Measurements from ENCODE around the gene CHM. TPM values are rescaled to one million over a fixed set of nuclear protein-coding genes. Genes with fewer than 3 reads are reported as not detected.

Gene CHM
- total and polyA plus RNA-seq, 2 experiments from 2014 or later: 19.0 to 19.1 TPM

- TF ChIP-seq ZNF462 (CRISPR knock-in tag; IDR thresholded peaks at IDR 0.05): no peak
- no peak for TF ChIP-seq STAT1 (IDR thresholded peaks at IDR 0.05; ENCODE audit: unreplicated experiment)
- TF ChIP-seq ZNF114 (CRISPR knock-in tag; IDR thresholded peaks at IDR 0.05): no peak
- no peak for TF ChIP-seq JUNB (IDR thresholded peaks at IDR 0.05; ENCODE audit: unreplicated experiment)
These were observed 82.6 kb downstream of the CHM start (continued) for GRCh38 chrX:85964744-85965143.

DNA sequence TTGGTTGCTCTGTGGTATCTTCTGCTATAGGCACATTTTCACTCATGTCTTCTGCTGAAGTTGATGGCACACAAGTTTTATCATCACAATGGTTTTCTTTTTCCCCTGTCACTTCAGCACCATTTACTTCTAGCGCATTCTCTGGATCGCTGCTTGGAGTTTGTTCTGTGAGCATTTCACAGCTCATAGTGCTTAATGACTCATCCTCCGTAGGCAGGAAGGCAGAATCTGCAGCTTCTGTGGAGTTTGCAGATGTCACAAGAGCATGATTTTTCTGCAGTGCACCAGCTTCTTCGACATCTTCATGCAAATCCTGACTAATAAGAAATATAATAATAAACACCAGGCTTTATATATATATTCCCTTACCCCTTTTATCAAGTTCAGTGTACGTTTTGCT lies 83.6 kb downstream of the CHM start:
- peaks cover 2% of the 10 kb centered on the region; the same call in 1 of the 3 replicates for H3K4me1 Mint-ChIP-seq
- H3K36me3 ChIP-seq (ENCODE audit: insufficient read depth): no peaks in the 10 kb centered on the region
- H3K27ac ChIP-seq (ENCODE audit: low read depth): no peak overlapping the region
- no peak overlapping the region for H2AFZ ChIP-seq
- no peak overlapping the region for H3K4me3 Mint-ChIP-seq
- no peaks in the 10 kb centered on the region for H3F3A ChIP-seq (replicated peaks; ENCODE audit: low read depth)
- no peaks in the 10 kb centered on the region; the same call in 2 of the 3 replicates for H3K36me3 Mint-ChIP-seq (ENCODE audit: low read depth)
- H3K9me2 ChIP-seq (ENCODE audit: insufficient read depth): no peaks in the 10 kb centered on the region
- no peaks in the 10 kb centered on the region for H4K20me1 ChIP-seq (replicated peaks; ENCODE audit: insufficient read depth)
- no peak overlapping the region for H3K4me2 ChIP-seq
- no peaks in the 10 kb centered on the region for H3K9me3 Mint-ChIP-seq
- H3K27ac Mint-ChIP-seq: peak overlapping the region; percentile 32; the same call in 1 of the 2 replicates
- no peak overlapping the region for H3K4me3 ChIP-seq
- no peaks in the 10 kb centered on the region for H3K27me3 ChIP-seq (ENCODE audit: insufficient read depth)
- ATAC-seq (no peak), DNase-seq (ENCODE audit: low spot score) (no peak)
- H3K4me1 ChIP-seq (ENCODE audit: insufficient read depth): no peaks in the 10 kb centered on the region
- H3K27me3 Mint-ChIP-seq (ENCODE audit: insufficient read depth, low read depth, poor library complexity): no peaks in the 10 kb centered on the region
- H3K79me2 ChIP-seq (replicated peaks; ENCODE audit: insufficient read depth): no peaks in the 10 kb centered on the region
- no peak for TF ChIP-seq REST (IDR thresholded peaks at IDR 0.05; ENCODE audit: unreplicated experiment)
- no peak for TF ChIP-seq EZH2phosphoT487 (IDR thresholded peaks at IDR 0.05; ENCODE audit: unreplicated experiment)
- TF ChIP-seq POLR2AphosphoS5 (IDR thresholded peaks at IDR 0.05; ENCODE audit: low read depth): no peak
- TF ChIP-seq EZH2 (IDR thresholded peaks at IDR 0.05; ENCODE audit: low read depth, unreplicated experiment): no peak
